Measurements from ENCODE around the gene CTH.

Gene CTH

GRCh38 chr1:70387507-70387906 is 23.6 kb upstream of the CTH start:
- Mint-ChIP-seq H3K9me3 (no peaks in the 10 kb centered on the region), H3K4me3 (no peak overlapping the region), H3K27ac (no peak overlapping the region), H3K4me1 (no peaks in the 10 kb centered on the region), H3K36me3 (ENCODE audit: low read depth) (no peaks in the 10 kb centered on the region), H3K27me3 (ENCODE audit: low read depth, poor library complexity) (peaks cover 12% of the 10 kb centered on the region)
- no peak for TF ChIP-seq CTCF (IDR thresholded peaks at IDR 0.05)
- DNase-seq, result no peak

GRCh38 chr1:70392626-70393025 is 18.4 kb upstream of the CTH start:
- no peak overlapping the region for H3K4me3 Mint-ChIP-seq
- no peaks in the 10 kb centered on the region for H3K4me1 Mint-ChIP-seq
- no peaks in the 10 kb centered on the region for H3K9me3 Mint-ChIP-seq
- DNase-seq, result no peak
- no peaks in the 10 kb centered on the region for H3K36me3 Mint-ChIP-seq (ENCODE audit: low read depth)
- H3K27me3 Mint-ChIP-seq (ENCODE audit: low read depth, poor library complexity), result peaks cover 23% of the 10 kb centered on the region
- TF ChIP-seq CTCF (IDR thresholded peaks at IDR 0.05), result no peak
- H3K27ac Mint-ChIP-seq, result no peak overlapping the region

- Mint-ChIP-seq H3K36me3 (ENCODE audit: low read depth) (no peaks in the 10 kb centered on the region), H3K4me3 (no peak overlapping the region), H3K27me3 (ENCODE audit: low read depth, poor library complexity) (peaks cover 16% of the 10 kb centered on the region), H3K4me1 (no peaks in the 10 kb centered on the region), H3K9me3 (no peaks in the 10 kb centered on the region), H3K27ac (no peak overlapping the region)
- TF ChIP-seq CTCF (IDR thresholded peaks at IDR 0.05), result no peak
- DNase-seq, result no peak
Measured at GRCh38 chr1:70396607-70397006, 14.5 kb upstream of the CTH start.

- no peak for DNase-seq
- no peak for TF ChIP-seq CTCF (IDR thresholded peaks at IDR 0.05)
- Mint-ChIP-seq H3K36me3 (ENCODE audit: low read depth) (no peaks in the 10 kb centered on the region), H3K9me3 (no peaks in the 10 kb centered on the region), H3K27me3 (ENCODE audit: low read depth, poor library complexity) (peaks cover 16% of the 10 kb centered on the region), H3K27ac (no peak overlapping the region), H3K4me3 (no peak overlapping the region), H3K4me1 (no peaks in the 10 kb centered on the region)
Measured at GRCh38 chr1:70397013-70397412, 14.1 kb upstream of the CTH start.

- H3K27ac Mint-ChIP-seq, result no peak overlapping the region
- H3K9me3 Mint-ChIP-seq, result no peaks in the 10 kb centered on the region
- DNase-seq, result no peak
- peaks cover 11% of the 10 kb centered on the region for H3K27me3 Mint-ChIP-seq (ENCODE audit: low read depth, poor library complexity)
- H3K4me3 Mint-ChIP-seq, result no peak overlapping the region
- H3K4me1 Mint-ChIP-seq, result no peaks in the 10 kb centered on the region
- H3K36me3 Mint-ChIP-seq (ENCODE audit: low read depth), result no peaks in the 10 kb centered on the region
- no peak for TF ChIP-seq CTCF (IDR thresholded peaks at IDR 0.05)
Measured at GRCh38 chr1:70400335-70400734, 10.7 kb upstream of the CTH start.

GRCh38 chr1:70401974-70402373 is 9.1 kb upstream of the CTH start:
- no peak for DNase-seq
- Mint-ChIP-seq H3K36me3 (ENCODE audit: low read depth) (no peaks in the 10 kb centered on the region), H3K27ac (no peak overlapping the region), H3K27me3 (ENCODE audit: low read depth, poor library complexity) (peaks cover 12% of the 10 kb centered on the region), H3K9me3 (no peaks in the 10 kb centered on the region), H3K4me1 (no peaks in the 10 kb centered on the region), H3K4me3 (no peak overlapping the region)
- no peak for TF ChIP-seq CTCF (IDR thresholded peaks at IDR 0.05)

Measured in nephron progenitor cell (in vitro differentiated cells).